ENCODE results near the gene ARMH4.

DNA sequence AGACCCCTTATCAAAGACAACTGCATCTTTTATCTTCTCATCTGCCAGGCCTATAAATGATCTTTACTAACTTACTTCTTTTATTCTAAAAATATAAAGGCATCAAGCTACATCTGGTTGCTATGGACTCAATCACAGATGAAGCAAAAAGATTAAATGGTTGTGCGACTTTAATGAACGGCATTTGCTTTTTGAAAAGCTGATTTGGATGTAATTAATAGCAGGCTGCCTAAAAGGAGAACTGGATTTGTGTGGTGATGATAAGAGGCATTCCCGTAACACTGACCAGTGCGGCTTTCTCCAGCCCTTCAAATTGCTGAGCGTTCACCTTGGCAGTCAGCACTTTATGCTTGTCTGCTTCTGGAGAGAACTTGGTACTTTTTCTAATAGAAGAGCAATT, 103.8 kb downstream of the ARMH4 start:
- TF ChIP-seq POLR2AphosphoS5 (IDR thresholded peaks at IDR 0.05) (no peak), POLR2A (IDR thresholded peaks at IDR 0.05) (no peak), EP300 (IDR thresholded peaks at IDR 0.05) (no peak)
- TF ChIP-seq, protein P1, sequence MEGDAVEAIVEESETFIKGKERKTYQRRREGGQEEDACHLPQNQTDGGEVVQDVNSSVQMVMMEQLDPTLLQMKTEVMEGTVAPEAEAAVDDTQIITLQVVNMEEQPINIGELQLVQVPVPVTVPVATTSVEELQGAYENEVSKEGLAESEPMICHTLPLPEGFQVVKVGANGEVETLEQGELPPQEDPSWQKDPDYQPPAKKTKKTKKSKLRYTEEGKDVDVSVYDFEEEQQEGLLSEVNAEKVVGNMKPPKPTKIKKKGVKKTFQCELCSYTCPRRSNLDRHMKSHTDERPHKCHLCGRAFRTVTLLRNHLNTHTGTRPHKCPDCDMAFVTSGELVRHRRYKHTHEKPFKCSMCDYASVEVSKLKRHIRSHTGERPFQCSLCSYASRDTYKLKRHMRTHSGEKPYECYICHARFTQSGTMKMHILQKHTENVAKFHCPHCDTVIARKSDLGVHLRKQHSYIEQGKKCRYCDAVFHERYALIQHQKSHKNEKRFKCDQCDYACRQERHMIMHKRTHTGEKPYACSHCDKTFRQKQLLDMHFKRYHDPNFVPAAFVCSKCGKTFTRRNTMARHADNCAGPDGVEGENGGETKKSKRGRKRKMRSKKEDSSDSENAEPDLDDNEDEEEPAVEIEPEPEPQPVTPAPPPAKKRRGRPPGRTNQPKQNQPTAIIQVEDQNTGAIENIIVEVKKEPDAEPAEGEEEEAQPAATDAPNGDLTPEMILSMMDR (IDR thresholded peaks at IDR 0.05): no peak

Data from sigmoid colon (tissue), 4 donors.